Neural cell (in vitro differentiated cells): Measurements from ENCODE around the gene GRID1.

Experiments used
- CTCF ChIP-seq: fragments of 450-650 bp; IDR thresholded peaks from 2 replicates; pipeline ENCODE4 v1.5.1; 2014; ENCODE audit warnings: antibody characterized with exemption, mild to moderate bottlenecking, moderate library complexity; ENCODE audit not compliant: poor library complexity, severe bottlenecking
- REST ChIP-seq: IDR thresholded peaks from 2 replicates; pipeline ENCODE4 v1.6.1; 2012; ENCODE audit warnings: borderline replicate concordance
- TAF1 ChIP-seq: IDR thresholded peaks from 2 replicates; pipeline ENCODE4 v1.6.1; 2012; ENCODE audit warnings: low read depth

GRCh38 chr10:85741626-85742300, 624.8 kb downstream of the GRID1 start:
- no peak for TF ChIP-seq CTCF
- no peak for TF ChIP-seq REST
- no peak for TF ChIP-seq TAF1
